Activated T-helper 17 cell treated with anti-CD3 and anti-CD28 coated beads, Interleukin-2, amount 50 U/mL, for 72 hours (primary cell): ENCODE data around the gene RIN3. TPM values are rescaled to one million over a fixed set of nuclear protein-coding genes. Genes with fewer than 3 reads are reported as not detected.

ENCODE experiments used
- ATAC-seq: fragments of 150-1000 bp; cut with Tn5 transposase; replicated peaks from 2 replicates; pipeline ENCODE4 v1.10.0; 2021; ENCODE audit warnings: mild to moderate bottlenecking, moderate library complexity
- H3K27ac Mint-ChIP-seq: one replicate; pipeline ENCODE4 v1.8.0; 2022; ENCODE audit warnings: mixed read lengths
- H3K27me3 Mint-ChIP-seq: one replicate; pipeline ENCODE4 v1.8.0; 2022; ENCODE audit warnings: mixed read lengths
- H3K36me3 Mint-ChIP-seq: one replicate; pipeline ENCODE4 v1.8.0; 2022; ENCODE audit warnings: low read depth, mild to moderate bottlenecking, mixed read lengths
- H3K4me1 Mint-ChIP-seq: one replicate; pipeline ENCODE4 v1.8.0; 2022; ENCODE audit warnings: mixed read lengths
- H3K4me3 Mint-ChIP-seq: one replicate; pipeline ENCODE4 v1.8.0; 2022; ENCODE audit warnings: mild to moderate bottlenecking, mixed read lengths
- H3K9me3 Mint-ChIP-seq: one replicate; pipeline ENCODE4 v1.8.0; 2022; ENCODE audit warnings: mixed read lengths
- total RNA-seq, 2 donors: library from RNA; stranded (reverse); gene quantifications; one replicate each; pipeline ENCODE4 v1.2.3, GENCODE V29; 2022

RIN3 gene
- total RNA-seq, 2 donors from 2014 or later, result 14.1 to 24.1 TPM

- Mint-ChIP-seq H3K27me3 (no peaks in the 10 kb centered on the region), H3K9me3 (no peaks in the 10 kb centered on the region), H3K36me3 (no peaks in the 10 kb centered on the region), H3K4me3 (no peak overlapping the region), H3K27ac (no peak overlapping the region), H3K4me1 (no peaks in the 10 kb centered on the region)
- ATAC-seq, result peak; percentile 14
Measured at GRCh38 chr14:92494512-92494911, 19.1 kb upstream of the RIN3 start.

DNA sequence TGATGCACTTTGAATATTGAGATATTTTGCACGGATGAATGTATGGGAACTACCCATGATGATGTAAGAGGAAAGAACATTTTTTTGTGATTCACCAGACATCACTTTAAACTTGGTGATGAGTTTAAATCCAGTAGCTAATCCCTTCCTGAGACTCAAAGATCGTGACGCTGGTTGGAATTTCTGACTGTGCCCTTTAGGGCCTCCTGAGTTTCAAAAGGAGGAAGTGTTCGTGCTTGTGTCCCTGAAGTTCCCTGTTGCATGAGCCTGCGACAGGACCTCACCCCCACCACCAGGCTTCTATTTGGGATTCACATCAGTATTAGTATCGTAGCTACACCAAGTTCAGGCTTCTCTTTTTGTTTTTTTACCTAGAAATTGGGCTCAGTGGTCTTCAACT, 18.6 kb upstream of the RIN3 start:
- Mint-ChIP-seq H3K27me3 (no peaks in the 10 kb centered on the region), H3K4me1 (no peaks in the 10 kb centered on the region), H3K27ac (no peak overlapping the region), H3K36me3 (no peaks in the 10 kb centered on the region), H3K4me3 (no peak overlapping the region), H3K9me3 (no peaks in the 10 kb centered on the region)
- no peak for ATAC-seq

GRCh38 chr14:92496191-92496857, 17.3 kb upstream of the RIN3 start:
- H3K27ac Mint-ChIP-seq, result no peak overlapping the region
- H3K36me3 Mint-ChIP-seq, result no peaks in the 10 kb centered on the region
- H3K4me1 Mint-ChIP-seq, result no peaks in the 10 kb centered on the region
- H3K4me3 Mint-ChIP-seq, result no peak overlapping the region
- no peaks in the 10 kb centered on the region for H3K27me3 Mint-ChIP-seq
- no peak for ATAC-seq
- no peaks in the 10 kb centered on the region for H3K9me3 Mint-ChIP-seq

GRCh38 chr14:92497391-92497790, 16.2 kb upstream of the RIN3 start:
- Mint-ChIP-seq H3K27me3 (no peaks in the 10 kb centered on the region), H3K4me3 (no peak overlapping the region), H3K27ac (no peak overlapping the region), H3K4me1 (no peaks in the 10 kb centered on the region), H3K9me3 (no peaks in the 10 kb centered on the region), H3K36me3 (no peaks in the 10 kb centered on the region)
- no peak for ATAC-seq

DNA sequence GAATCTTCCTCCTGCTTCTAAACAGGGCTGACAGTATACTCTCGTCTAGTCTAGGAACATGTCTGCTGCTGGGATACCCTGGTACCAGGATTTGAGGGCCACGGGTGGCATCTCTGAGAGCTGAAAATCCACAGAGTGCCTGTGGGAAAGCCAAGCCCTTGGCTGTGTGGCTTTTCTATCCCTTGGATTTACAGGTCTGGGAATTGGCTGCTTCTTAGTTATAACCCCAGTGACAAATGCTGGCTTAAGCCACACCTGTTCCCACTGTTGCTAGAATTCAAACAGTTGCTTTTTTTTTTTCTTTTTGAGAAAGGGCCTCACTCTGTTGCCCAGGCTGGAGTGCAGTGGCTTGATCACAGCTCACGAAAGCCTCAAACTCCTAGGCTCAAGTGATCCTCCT, 14.3 kb upstream of the RIN3 start:
- no peak for ATAC-seq
- Mint-ChIP-seq H3K9me3 (no peaks in the 10 kb centered on the region), H3K36me3 (no peaks in the 10 kb centered on the region)

GRCh38 chr14:92500491-92500941, 13.1 kb upstream of the RIN3 start:
- no peaks in the 10 kb centered on the region for H3K9me3 Mint-ChIP-seq
- H3K4me3 Mint-ChIP-seq, result no peak overlapping the region
- peaks cover 4% of the 10 kb centered on the region for H3K4me1 Mint-ChIP-seq
- no peaks in the 10 kb centered on the region for H3K36me3 Mint-ChIP-seq
- H3K27me3 Mint-ChIP-seq, result peaks cover 15% of the 10 kb centered on the region
- no peak for ATAC-seq
- no peak overlapping the region for H3K27ac Mint-ChIP-seq

More for the DNA sequence above, 14.3 kb upstream of the RIN3 start:
- Mint-ChIP-seq H3K27ac (no peak overlapping the region), H3K4me3 (no peak overlapping the region), H3K27me3 (peaks cover 7% of the 10 kb centered on the region), H3K4me1 (peaks cover 4% of the 10 kb centered on the region)

- Mint-ChIP-seq H3K36me3 (no peaks in the 10 kb centered on the region), H3K27ac (no peak overlapping the region), H3K4me3 (no peak overlapping the region), H3K9me3 (no peaks in the 10 kb centered on the region), H3K4me1 (peaks cover 4% of the 10 kb centered on the region), H3K27me3 (peaks cover 15% of the 10 kb centered on the region)
- ATAC-seq, result no peak
Measured at GRCh38 chr14:92501891-92502351, 11.7 kb upstream of the RIN3 start.

DNA sequence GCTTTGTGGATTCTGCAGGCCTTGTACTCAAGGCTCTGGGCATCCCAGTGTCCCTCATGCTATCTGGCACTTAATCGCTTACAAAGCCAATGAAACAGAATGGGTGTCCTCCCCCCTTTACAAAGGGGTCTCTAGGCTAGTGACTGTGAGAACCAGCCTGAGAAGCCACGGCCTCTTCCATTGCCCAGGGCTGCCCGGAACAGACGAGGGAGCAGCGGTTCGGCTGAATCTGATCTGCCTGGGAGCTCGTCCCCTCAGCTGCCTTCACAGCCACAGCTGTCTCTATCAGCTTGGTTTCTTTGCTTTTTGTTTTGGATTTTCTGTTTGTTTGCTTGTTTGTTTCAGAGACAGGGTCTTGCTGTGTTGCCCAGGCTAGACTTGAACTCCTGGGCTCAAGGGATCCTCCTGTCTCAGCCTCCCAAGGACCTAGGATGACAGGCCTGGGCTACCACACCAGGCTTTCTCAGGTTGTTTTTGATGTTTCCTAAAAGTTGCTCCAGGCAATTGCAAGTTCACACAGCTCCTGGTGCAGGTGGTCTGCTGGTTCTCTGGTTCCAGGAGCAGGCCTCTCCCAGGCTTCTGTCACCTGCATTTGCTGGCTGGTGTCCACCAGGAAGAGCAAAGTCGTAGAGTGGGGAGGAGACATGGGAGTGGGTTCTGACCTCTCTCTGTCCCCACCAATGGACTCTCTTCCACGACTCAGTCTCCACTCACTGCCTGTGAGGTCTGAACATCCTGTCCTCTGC, 10.9 kb upstream of the RIN3 start:
- peaks cover 15% of the 10 kb centered on the region for H3K27me3 Mint-ChIP-seq
- H3K4me1 Mint-ChIP-seq, result peaks cover 4% of the 10 kb centered on the region
- no peaks in the 10 kb centered on the region for H3K36me3 Mint-ChIP-seq
- no peak overlapping the region for H3K27ac Mint-ChIP-seq
- no peak for ATAC-seq
- no peaks in the 10 kb centered on the region for H3K9me3 Mint-ChIP-seq
- H3K4me3 Mint-ChIP-seq, result no peak overlapping the region

- no peaks in the 10 kb centered on the region for H3K36me3 Mint-ChIP-seq
- H3K4me1 Mint-ChIP-seq, result peaks cover 4% of the 10 kb centered on the region
- H3K9me3 Mint-ChIP-seq, result no peaks in the 10 kb centered on the region
- no peak for ATAC-seq
- peaks cover 15% of the 10 kb centered on the region for H3K27me3 Mint-ChIP-seq
- H3K27ac Mint-ChIP-seq, result no peak overlapping the region
- no peak overlapping the region for H3K4me3 Mint-ChIP-seq
Measured at GRCh38 chr14:92503756-92504491, 9.7 kb upstream of the RIN3 start.

- H3K27me3 Mint-ChIP-seq, result peaks cover 15% of the 10 kb centered on the region
- no peak overlapping the region for H3K4me3 Mint-ChIP-seq
- no peak overlapping the region for H3K27ac Mint-ChIP-seq
- no peak for ATAC-seq
- H3K9me3 Mint-ChIP-seq, result no peaks in the 10 kb centered on the region
- H3K36me3 Mint-ChIP-seq, result no peaks in the 10 kb centered on the region
- peaks cover 4% of the 10 kb centered on the region for H3K4me1 Mint-ChIP-seq
Measured at GRCh38 chr14:92505826-92506225, 7.8 kb upstream of the RIN3 start.

- Mint-ChIP-seq H3K27ac (no peak overlapping the region), H3K9me3 (no peaks in the 10 kb centered on the region), H3K27me3 (peaks cover 15% of the 10 kb centered on the region), H3K4me1 (peaks cover 4% of the 10 kb centered on the region), H3K36me3 (no peaks in the 10 kb centered on the region), H3K4me3 (no peak overlapping the region)
- ATAC-seq, result no peak
Measured at GRCh38 chr14:92506231-92506630, 7.3 kb upstream of the RIN3 start.

DNA sequence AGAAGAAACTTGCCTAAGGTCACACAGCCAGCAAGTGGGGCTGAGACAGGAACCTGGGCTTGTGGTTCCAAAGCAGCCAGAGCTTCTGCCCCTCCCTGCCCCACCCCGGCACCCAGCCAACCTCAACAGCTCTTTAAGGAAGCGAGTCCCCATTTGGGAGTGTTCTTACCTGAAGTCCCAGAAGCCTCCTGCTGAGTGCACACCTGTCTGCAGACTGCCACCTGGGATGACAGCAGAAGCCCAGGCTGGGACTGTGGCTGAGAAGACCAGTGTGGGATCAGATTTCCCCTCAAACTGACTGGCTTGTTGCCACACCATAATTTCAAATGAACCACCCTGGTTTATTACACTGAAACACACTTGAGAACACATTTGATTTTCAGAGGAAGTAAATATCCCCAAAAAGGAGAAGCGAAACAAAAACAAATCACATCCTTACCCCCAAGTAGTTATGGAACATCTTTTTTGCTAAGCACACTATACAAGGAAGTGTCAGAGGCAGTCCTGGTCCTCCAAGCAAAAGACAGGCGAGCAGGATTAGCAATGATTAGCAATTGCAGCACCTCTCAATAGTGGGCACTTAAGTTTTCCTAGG, 6.3 kb upstream of the RIN3 start:
- no peak for ATAC-seq
- Mint-ChIP-seq H3K9me3 (no peaks in the 10 kb centered on the region), H3K4me1 (peaks cover 4% of the 10 kb centered on the region), H3K4me3 (no peak overlapping the region), H3K27me3 (peaks cover 15% of the 10 kb centered on the region), H3K27ac (no peak overlapping the region), H3K36me3 (no peaks in the 10 kb centered on the region)

DNA sequence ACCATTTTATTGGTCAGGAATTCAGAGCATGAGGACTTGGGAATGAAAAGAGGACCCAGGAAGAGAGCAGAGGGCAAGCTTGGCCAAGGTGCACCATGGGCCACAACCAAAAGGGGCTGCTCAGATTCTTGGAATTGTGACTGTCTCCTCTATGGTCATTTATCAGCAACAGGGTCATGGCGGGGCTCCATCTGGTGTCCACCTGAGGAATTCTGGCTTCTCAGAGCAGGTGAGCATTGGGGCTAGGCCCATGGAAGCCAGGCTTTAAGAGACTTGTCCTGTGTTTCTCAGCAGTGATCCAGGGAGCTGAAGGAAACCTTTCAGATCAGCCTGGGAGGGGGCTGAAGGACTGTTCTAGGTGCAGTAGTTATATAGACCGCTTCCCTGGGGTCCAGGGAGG, 2.6 kb upstream of the RIN3 start:
- H3K4me3 Mint-ChIP-seq, result no peak overlapping the region
- H3K4me1 Mint-ChIP-seq, result no peaks in the 10 kb centered on the region
- no peaks in the 10 kb centered on the region for H3K36me3 Mint-ChIP-seq
- H3K9me3 Mint-ChIP-seq, result no peaks in the 10 kb centered on the region
- H3K27me3 Mint-ChIP-seq, result no peaks in the 10 kb centered on the region
- no peak for ATAC-seq
- H3K27ac Mint-ChIP-seq, result no peak overlapping the region

- no peak for ATAC-seq
- Mint-ChIP-seq H3K4me3 (peak overlapping the region; percentile 48), H3K4me1 (no peaks in the 10 kb centered on the region), H3K27me3 (no peaks in the 10 kb centered on the region), H3K36me3 (no peaks in the 10 kb centered on the region), H3K9me3 (no peaks in the 10 kb centered on the region), H3K27ac (no peak overlapping the region)
Measured at GRCh38 chr14:92511453-92512238, 1.9 kb upstream of the RIN3 start.
